Left lung (tissue), 10 donors: ENCODE data around the gene RUFY1. TPM values are rescaled to one million over a fixed set of nuclear protein-coding genes. Genes with fewer than 3 reads are reported as not detected.
"Not testable (repeated sequence)": the region's sequence is repeated elsewhere in the genome, so short reads cannot be mapped to it uniquely, and the experiment has no call there.

Experiments used
- ATAC-seq: fragments of 200-7000 bp; cut with Tn5 transposase; one replicate; pipeline ENCODE4 v1.9.1; 2020; ENCODE audit warnings: moderate library complexity
- DNase-seq, 4 donors: peaks; one replicate each; pipeline ENCODE4 v3.0.0-alpha.2; 2013 to 2020
- H3K27ac ChIP-seq, 2 donors: fragments of 200-600 bp; sonication (generic) in 1 of 2; one replicate each; pipeline versions ENCODE4 v1.5.0 to v1.8.0; 2020 to 2021
- H3K27me3 ChIP-seq, 2 donors: fragments of 200-600 bp; sonication (generic) in 1 of 2; one replicate each; pipeline versions ENCODE4 v1.5.0 to v1.8.0; 2020 to 2021
- H3K36me3 ChIP-seq, 2 donors: fragments of 200-600 bp; sonication (generic) in 1 of 2; one replicate each; pipeline versions ENCODE4 v1.5.0 to v1.8.0; 2020 to 2021
- H3K4me1 ChIP-seq, 2 donors: fragments of 200-600 bp; one replicate each; pipeline ENCODE4 v1.8.0; 2021
- H3K4me3 ChIP-seq, 2 donors: fragments of 200-600 bp; sonication (generic) in 1 of 2; one replicate each; pipeline versions ENCODE4 v1.5.0 to v1.8.0; 2020 to 2021; ENCODE audit warnings: mild to moderate bottlenecking in 1 of 2
- H3K9me3 ChIP-seq, 2 donors: fragments of 200-600 bp; sonication (generic) in 1 of 2; one replicate each; pipeline versions ENCODE4 v1.5.0 to v1.8.0; 2020 to 2021
- CTCF ChIP-seq, 2 donors: fragments of 200-600 bp; sonication (generic) in 1 of 2; IDR thresholded peaks; one replicate each; pipeline versions ENCODE4 v1.5.0 to v1.8.0; 2021; ENCODE audit warnings: antibody characterized with exemption in 2 of 2
- intact Hi-C, 2 donors: fragments of 100-400 bp; cut with DNase I; formaldehyde crosslinking; loops; one replicate each; pipeline versions ENCODE4 v1.11.2 to v1.14.2; 2022
- polyA plus RNA-seq, 6 donors: library from polyadenylated mRNA; unstranded; fragments of 120-200 nt; gene quantifications; one replicate each; pipeline ENCODE4 v1.2.1, GENCODE V29; 2013; ENCODE audit not compliant: insufficient read length in 6 of 6
- total RNA-seq, 2 donors: library from RNA; stranded (reverse); fragmentation: NEBNext Ultra II Directional; extraction: Animal tissue kit (Norgen Biotek cat#: 25700); gene quantifications; one replicate each; pipeline ENCODE4 v1.2.1, GENCODE V29; 2021
- donor health status: DM: no; HTN: yes; CAD: no.
- donor health status: DM: no; HTN: no; CAD: no.

RUFY1 gene
- total and polyA plus RNA-seq, 8 donors: 47.9 to 84.9 (median 77.9) TPM

GRCh38 chr5:179624841-179625271, 74.5 kb downstream of the RUFY1 start:
- intact Hi-C loops: no loop called here
- H3K9me3 ChIP-seq: no peaks in the 10 kb centered on the region
- peaks cover 0 to 20% of the 10 kb centered on the region in 2 donors for H3K36me3 ChIP-seq
- H3K27me3 ChIP-seq: no peaks in the 10 kb centered on the region
- DNase-seq: no peak
- peak overlapping the region in 1 of 2 donors; percentile 96 for H3K4me3 ChIP-seq
- H3K27ac ChIP-seq: peak overlapping the region; percentile 99 to 100
- peaks cover 22 to 32% of the 10 kb centered on the region in 2 donors for H3K4me1 ChIP-seq
- no peak for ATAC-seq
- TF ChIP-seq CTCF (IDR thresholded peaks at IDR 0.05): no peak

GRCh38 chr5:179633501-179634369, 83.4 kb downstream of the RUFY1 start:
- H3K4me3 ChIP-seq: peak overlapping the region in 1 of 2 donors; percentile 42
- intact Hi-C loops, DNase-seq, H3K4me1 ChIP-seq, H3K9me3 ChIP-seq, H3K27me3 ChIP-seq, H3K27ac ChIP-seq, H3K36me3 ChIP-seq: not testable (repeated sequence)
- ATAC-seq: peak; percentile 69

- intact Hi-C loops, H3K4me1 ChIP-seq, H3K9me3 ChIP-seq, H3K36me3 ChIP-seq, H3K27me3 ChIP-seq, H3K27ac ChIP-seq: not testable (repeated sequence)
- peak overlapping the region in 1 of 2 donors; percentile 17 for H3K4me3 ChIP-seq
- ATAC-seq: peak; percentile 98
- TF ChIP-seq CTCF (IDR thresholded peaks at IDR 0.05): peak in 1 of 2 donors; percentile 35
- peak in 1 of 4 donors; percentile 76 for DNase-seq
These were observed 84.2 kb downstream of the RUFY1 start for GRCh38 chr5:179634370-179635172.

GRCh38 chr5:179639296-179639695, 88.9 kb downstream of the RUFY1 start:
- H3K4me1 ChIP-seq, H3K9me3 ChIP-seq, H3K36me3 ChIP-seq, H3K27me3 ChIP-seq, ATAC-seq, H3K4me3 ChIP-seq, H3K27ac ChIP-seq, intact Hi-C loops, DNase-seq: not testable (repeated sequence)

GRCh38 chr5:179641745-179642144, 91.4 kb downstream of the RUFY1 start:
- H3K4me1 ChIP-seq, ATAC-seq, H3K27ac ChIP-seq, H3K27me3 ChIP-seq, DNase-seq, H3K9me3 ChIP-seq, H3K4me3 ChIP-seq, intact Hi-C loops, H3K36me3 ChIP-seq: not testable (repeated sequence)

GRCh38 chr5:179642626-179643025, 92.3 kb downstream of the RUFY1 start:
- ATAC-seq, H3K27ac ChIP-seq, H3K9me3 ChIP-seq, intact Hi-C loops, H3K27me3 ChIP-seq, H3K4me1 ChIP-seq, H3K36me3 ChIP-seq, H3K4me3 ChIP-seq: not testable (repeated sequence)
- DNase-seq: peak in 1 of 4 donors; percentile 30

GRCh38 chr5:179643141-179643920, 93.0 kb downstream of the RUFY1 start:
- DNase-seq: peak in 1 of 4 donors; percentile 54
- H3K9me3 ChIP-seq, H3K27ac ChIP-seq, H3K4me1 ChIP-seq, H3K36me3 ChIP-seq, H3K27me3 ChIP-seq, ATAC-seq, H3K4me3 ChIP-seq, intact Hi-C loops: not testable (repeated sequence)

- H3K36me3 ChIP-seq, intact Hi-C loops, ATAC-seq, H3K4me1 ChIP-seq, H3K4me3 ChIP-seq, H3K27me3 ChIP-seq, H3K27ac ChIP-seq, H3K9me3 ChIP-seq: not testable (repeated sequence)
- peak in 1 of 4 donors; percentile 17 for DNase-seq
These were observed 94.4 kb downstream of the RUFY1 start for GRCh38 chr5:179644766-179645165.
